HepG2 (cell line): ENCODE measurements around the gene CMTM3. TPM values are rescaled to one million over a fixed set of nuclear protein-coding genes. Genes with fewer than 3 reads are reported as not detected.

Experiments
- AGO1 ChIP-seq: fragments of 200-400 bp; formaldehyde crosslinking; IDR thresholded peaks from 2 replicates; pipeline ENCODE4 v1.6.1; 2017; ENCODE audit warnings: mild to moderate bottlenecking, low read depth, low read length, moderate library complexity; ENCODE audit not compliant: poor library complexity, severe bottlenecking
- ATF7-NPFF ChIP-seq: sonication (generic); formaldehyde crosslinking; IDR thresholded peaks from 2 replicates; pipeline ENCODE4 v1.8.1; 2023; ENCODE audit warnings: mild to moderate bottlenecking, low read depth, missing genetic modification reagents, moderate library complexity
- CC2D1A ChIP-seq: sonication (generic); formaldehyde crosslinking; IDR thresholded peaks from 2 replicates; pipeline ENCODE4 v1.8.1; 2023; ENCODE audit warnings: mild to moderate bottlenecking, missing genetic modification reagents
- EEA1 ChIP-seq: sonication (generic); formaldehyde crosslinking; IDR thresholded peaks from 2 replicates; pipeline ENCODE4 v1.5.1; 2020; ENCODE audit warnings: mild to moderate bottlenecking, missing genetic modification reagents, borderline replicate concordance
- ETV6 ChIP-seq: sonication (generic); formaldehyde crosslinking; conservative IDR thresholded peaks from 2 replicates; pipeline ENCODE4 v1.4.0; 2020; ENCODE audit warnings: missing genetic modification reagents
- FOXA1 ChIP-seq, 2 experiments: fragments of 450-650 bp in 1 of 2; sonication (generic) in 1 of 2; formaldehyde crosslinking in 1 of 2; IDR thresholded peaks; 2 replicates each; pipeline versions ENCODE4 v1.4.0 to v1.6.1; 2016 to 2020; ENCODE audit warnings: missing genetic modification reagents in 1 of 2
- KMT2B ChIP-seq: IDR thresholded peaks from 2 replicates; pipeline ENCODE4 v1.6.1; 2016; ENCODE audit warnings: missing genetic modification reagents, missing compliant biosample characterization
- MAFK ChIP-seq, 2 experiments: IDR thresholded peaks in 1 of 2; conservative IDR thresholded peaks in 1 of 2; 2 replicates each; pipeline ENCODE4 v1.6.1; 2011; ENCODE audit warnings: improper control_type of control experiment in 2 of 2, low read length in 2 of 2
- NAIF1 ChIP-seq: sonication (generic); formaldehyde crosslinking; IDR thresholded peaks from 2 replicates; pipeline ENCODE4 v1.5.0; 2020; ENCODE audit warnings: mild to moderate bottlenecking, missing genetic modification reagents, borderline replicate concordance
- NFYC ChIP-seq: IDR thresholded peaks from 2 replicates; pipeline ENCODE4 v1.6.1; 2016; ENCODE audit warnings: missing genetic modification reagents, missing compliant biosample characterization
- NPAS2 ChIP-seq: sonication (generic); formaldehyde crosslinking; IDR thresholded peaks from 2 replicates; pipeline ENCODE4 v1.8.0; 2022; ENCODE audit warnings: mild to moderate bottlenecking, missing genetic modification reagents, borderline replicate concordance
- PLRG1 ChIP-seq: fragments of 450-650 bp; conservative IDR thresholded peaks from 2 replicates; pipeline ENCODE4 v1.6.1; 2016
- PTBP1 ChIP-seq: fragments of 200-400 bp; formaldehyde crosslinking; IDR thresholded peaks from 2 replicates; pipeline ENCODE4 v1.6.1; 2018; ENCODE audit warnings: low read length, low read depth; ENCODE audit not compliant: poor library complexity, severe bottlenecking
- RAD21 ChIP-seq: fragments of 450-650 bp; formaldehyde crosslinking; IDR thresholded peaks from 2 replicates; pipeline ENCODE4 v1.5.0; 2020; ENCODE audit warnings: mild to moderate bottlenecking
- SAFB2 ChIP-seq: sonication (generic); formaldehyde crosslinking; IDR thresholded peaks from 2 replicates; pipeline ENCODE4 v1.5.1; 2020; ENCODE audit warnings: missing genetic modification reagents, low read depth, mild to moderate bottlenecking, borderline replicate concordance
- SIX4 ChIP-seq: sonication (generic); formaldehyde crosslinking; IDR thresholded peaks from 2 replicates; pipeline ENCODE4 v1.4.0; 2020; ENCODE audit warnings: missing genetic modification reagents
- SMAD9 ChIP-seq: sonication (generic); formaldehyde crosslinking; IDR thresholded peaks from 2 replicates; pipeline ENCODE4 v1.5.1; 2020; ENCODE audit warnings: mild to moderate bottlenecking, missing genetic modification reagents
- SOX13 ChIP-seq, 3 experiments: fragments of 450-650 bp in 1 of 3; sonication (generic) in 1 of 3; formaldehyde crosslinking in 1 of 3; IDR thresholded peaks in 2 of 3; conservative IDR thresholded peaks in 1 of 3; 2 replicates each; pipeline versions ENCODE4 v1.5.0 to v1.6.1; 2016 to 2020; ENCODE audit warnings: antibody characterized with exemption in 1 of 3, mild to moderate bottlenecking in 1 of 3, missing compliant biosample characterization in 1 of 3, missing genetic modification reagents in 1 of 3, moderate library complexity in 1 of 3
- TAF15 ChIP-seq: fragments of 200-400 bp; formaldehyde crosslinking; IDR thresholded peaks from one replicate; pipeline ENCODE4 v1.6.1; 2018; ENCODE audit warnings: mild to moderate bottlenecking, low read depth, low read length; ENCODE audit not compliant: poor library complexity, severe bottlenecking
- XBP1 ChIP-seq: sonication (generic); formaldehyde crosslinking; IDR thresholded peaks from 2 replicates; pipeline ENCODE4 v1.5.0; 2020; ENCODE audit warnings: missing genetic modification reagents
- ZNF235 ChIP-seq: sonication (generic); formaldehyde crosslinking; IDR thresholded peaks from 2 replicates; pipeline ENCODE4 v1.8.1; 2023; ENCODE audit warnings: mild to moderate bottlenecking, missing genetic modification reagents, borderline replicate concordance
- ZNF264 ChIP-seq: sonication (generic); formaldehyde crosslinking; IDR thresholded peaks from 2 replicates; pipeline ENCODE4 v1.4.0; 2020; ENCODE audit warnings: missing genetic modification reagents
- ZNF562 ChIP-seq: sonication (generic); formaldehyde crosslinking; IDR thresholded peaks from 2 replicates; pipeline ENCODE4 v1.8.0; 2022; ENCODE audit warnings: missing genetic modification reagents, borderline replicate concordance
- ZNF572 ChIP-seq: sonication (generic); formaldehyde crosslinking; IDR thresholded peaks from 2 replicates; pipeline ENCODE4 v1.5.1; 2020; ENCODE audit warnings: mild to moderate bottlenecking, missing genetic modification reagents
- ZNF773 ChIP-seq: sonication (generic); formaldehyde crosslinking; IDR thresholded peaks from 2 replicates; pipeline ENCODE4 v1.4.0; 2020; ENCODE audit warnings: missing genetic modification reagents, borderline replicate concordance
- polyA plus RNA-seq, 8 experiments: library from polyadenylated mRNA; depleted of rRNA in 3 of 8; stranded (reverse) in 7 of 8; unstranded in 1 of 8; fragments of >200 nt; fragmentation: Illumina TruSeq in 4 of 8; extraction: Trizol in 4 of 8; gene quantifications; 2 replicates each; pipeline versions ENCODE4 v1.2.1 to v1.2.3, GENCODE V29; 2011 to 2016; ENCODE audit warnings: low read depth in 4 of 8, missing spikeins in 1 of 8, mixed read lengths in 1 of 8; ENCODE audit not compliant: insufficient read depth in 1 of 8
- total RNA-seq, 5 experiments: library from RNA; depleted of rRNA; stranded (reverse); fragments of >200 nt; fragmentation: Illumina TruSeq; extraction: Trizol; gene quantifications; 2 replicates each; pipeline ENCODE4 v1.2.3, GENCODE V29; 2016; ENCODE audit warnings: low read depth in 1 of 5
- TF ChIP-seq, protein P1 (sequence below): sonication (generic); formaldehyde crosslinking; IDR thresholded peaks from 2 replicates; pipeline ENCODE4 v1.4.0; 2020; ENCODE audit warnings: mild to moderate bottlenecking, missing genetic modification reagents
- TF ChIP-seq, protein P2 (sequence below): sonication (generic); formaldehyde crosslinking; IDR thresholded peaks from 2 replicates; pipeline ENCODE4 v1.8.1; 2023; ENCODE audit warnings: mild to moderate bottlenecking, missing genetic modification reagents

The CMTM3 gene
- total and polyA plus RNA-seq, 2 of the 13 experiments (the other 11 are each of a cell fraction or from before 2014, with no cell fraction given): 29.2 to 48.7 TPM

DNA sequence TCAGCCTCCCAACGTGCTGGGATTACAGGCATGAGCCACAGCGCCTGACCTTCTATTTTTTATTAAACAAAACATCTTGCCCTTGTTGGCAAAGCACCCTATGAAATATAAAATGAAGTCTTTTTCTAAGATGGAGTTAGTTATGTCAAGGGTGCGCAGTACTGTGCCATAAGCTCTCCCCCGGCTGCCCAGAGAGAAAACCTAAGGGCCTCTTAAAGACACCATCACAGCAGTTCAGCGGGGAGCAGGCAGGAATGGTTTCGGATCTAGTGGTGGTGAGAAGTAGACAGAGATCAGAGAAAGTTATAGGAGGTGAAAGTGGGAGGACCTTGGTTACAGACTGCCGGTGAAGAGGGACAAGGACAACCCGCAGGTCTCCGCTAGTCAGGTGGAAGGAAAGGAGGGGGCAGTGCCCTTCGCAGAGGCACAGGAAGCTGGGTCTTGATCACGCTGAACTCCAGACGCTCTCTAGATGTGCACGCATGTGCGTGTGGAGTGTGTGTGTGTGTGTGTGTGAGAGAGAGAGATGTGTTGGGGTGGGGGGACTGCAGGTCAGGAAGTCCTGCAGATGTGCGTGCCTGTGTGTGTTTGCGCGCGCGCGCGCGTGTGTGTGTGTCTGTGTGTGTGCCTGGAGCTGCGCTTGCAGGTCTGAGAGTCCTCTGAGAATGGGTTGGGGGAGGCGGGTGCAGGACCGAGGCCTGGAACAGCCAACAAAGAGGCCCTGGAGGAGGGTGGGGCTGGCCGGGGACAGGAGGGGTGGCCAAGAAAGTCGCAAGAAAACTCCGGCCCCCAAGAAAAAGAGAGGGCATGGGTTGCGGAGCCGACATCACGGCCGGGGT, 748 bp upstream of the CMTM3 start (continued):
- TF ChIP-seq XBP1 (CRISPR knock-in tag) (no peak), RAD21 (no peak), SOX13 (IDR thresholded peaks at IDR 0.05) (no peak), SOX13 (CRISPR knock-in tag; conservative IDR thresholded peaks at IDR 0.05 in 1 of 2, IDR thresholded peaks at IDR 0.05 in 1 of 2) (no peak), SAFB2 (CRISPR knock-in tag) (no peak; the same call in 1 of the 2 replicates), NFYC (CRISPR knock-in tag) (no peak), ZNF562 (no peak), CC2D1A (CRISPR knock-in tag) (no peak), TAF15 (no peak), SIX4 (CRISPR knock-in tag) (no peak), ZNF572 (no peak), ATF7-NPFF (CRISPR knock-in tag) (peak; percentile 83), MAFK (conservative IDR thresholded peaks at IDR 0.05 in 1 of 2, IDR thresholded peaks at IDR 0.05 in 1 of 2; ENCODE audit: low read length in 2 of 2) (no peak), EEA1 (CRISPR knock-in tag) (no peak), NPAS2 (CRISPR knock-in tag) (no peak), ZNF235 (no peak), FOXA1 (IDR thresholded peaks at IDR 0.05) (no peak), FOXA1 (CRISPR knock-in tag; IDR thresholded peaks at IDR 0.05) (0 out of 2 replicates have a peak, but pooled peaks have one; percentile 26), ZNF264 (no peak), ETV6 (CRISPR knock-in tag) (no peak), NAIF1 (CRISPR knock-in tag) (no peak), PLRG1 (no peak), PTBP1 (no peak), AGO1 (no peak), ZNF773 (CRISPR knock-in tag) (no peak), SMAD9 (no peak), KMT2B (CRISPR knock-in tag) (peak; percentile 32; the same call in 1 of the 2 replicates)
- TF ChIP-seq, protein P1, sequence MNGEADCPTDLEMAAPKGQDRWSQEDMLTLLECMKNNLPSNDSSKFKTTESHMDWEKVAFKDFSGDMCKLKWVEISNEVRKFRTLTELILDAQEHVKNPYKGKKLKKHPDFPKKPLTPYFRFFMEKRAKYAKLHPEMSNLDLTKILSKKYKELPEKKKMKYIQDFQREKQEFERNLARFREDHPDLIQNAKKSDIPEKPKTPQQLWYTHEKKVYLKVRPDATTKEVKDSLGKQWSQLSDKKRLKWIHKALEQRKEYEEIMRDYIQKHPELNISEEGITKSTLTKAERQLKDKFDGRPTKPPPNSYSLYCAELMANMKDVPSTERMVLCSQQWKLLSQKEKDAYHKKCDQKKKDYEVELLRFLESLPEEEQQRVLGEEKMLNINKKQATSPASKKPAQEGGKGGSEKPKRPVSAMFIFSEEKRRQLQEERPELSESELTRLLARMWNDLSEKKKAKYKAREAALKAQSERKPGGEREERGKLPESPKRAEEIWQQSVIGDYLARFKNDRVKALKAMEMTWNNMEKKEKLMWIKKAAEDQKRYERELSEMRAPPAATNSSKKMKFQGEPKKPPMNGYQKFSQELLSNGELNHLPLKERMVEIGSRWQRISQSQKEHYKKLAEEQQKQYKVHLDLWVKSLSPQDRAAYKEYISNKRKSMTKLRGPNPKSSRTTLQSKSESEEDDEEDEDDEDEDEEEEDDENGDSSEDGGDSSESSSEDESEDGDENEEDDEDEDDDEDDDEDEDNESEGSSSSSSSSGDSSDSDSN (CRISPR knock-in tag): peak; percentile 69
- TF ChIP-seq, protein P2, sequence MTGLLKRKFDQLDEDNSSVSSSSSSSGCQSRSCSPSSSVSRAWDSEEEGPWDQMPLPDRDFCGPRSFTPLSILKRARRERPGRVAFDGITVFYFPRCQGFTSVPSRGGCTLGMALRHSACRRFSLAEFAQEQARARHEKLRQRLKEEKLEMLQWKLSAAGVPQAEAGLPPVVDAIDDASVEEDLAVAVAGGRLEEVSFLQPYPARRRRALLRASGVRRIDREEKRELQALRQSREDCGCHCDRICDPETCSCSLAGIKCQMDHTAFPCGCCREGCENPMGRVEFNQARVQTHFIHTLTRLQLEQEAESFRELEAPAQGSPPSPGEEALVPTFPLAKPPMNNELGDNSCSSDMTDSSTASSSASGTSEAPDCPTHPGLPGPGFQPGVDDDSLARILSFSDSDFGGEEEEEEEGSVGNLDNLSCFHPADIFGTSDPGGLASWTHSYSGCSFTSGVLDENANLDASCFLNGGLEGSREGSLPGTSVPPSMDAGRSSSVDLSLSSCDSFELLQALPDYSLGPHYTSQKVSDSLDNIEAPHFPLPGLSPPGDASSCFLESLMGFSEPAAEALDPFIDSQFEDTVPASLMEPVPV (CRISPR knock-in tag): no peak; the same call in 1 of the 2 replicates
